IMR-90 (cell line): ENCODE results near the gene CAB39. TPM values are rescaled to one million over a fixed set of nuclear protein-coding genes. Genes with fewer than 3 reads are reported as not detected.

Experiments used
- ATAC-seq: fragments of 200-7000 bp; cut with Tn5 transposase; 2 replicates; pipeline ENCODE4 v1.9.1; 2020; ENCODE audit warnings: low read depth, mild to moderate bottlenecking, moderate library complexity
- BruUV-seq: library from RNA; stranded (reverse); fragments of 400-500 nt; replicated peaks from 2 replicates; lab custom pipeline; 2021; lab: Mats Ljungman, UMichigan
- CTCF ChIA-PET: fragments of 300-600 bp; formaldehyde crosslinking; extraction: SDS; loops from one replicate; lab custom pipeline; 2021; ENCODE audit warnings: antibody characterized with exemption; lab: Yijun Ruan, JAX
- POLR2A ChIA-PET: fragments of 300-600 bp; sonication (Branson Sonifier 250); formaldehyde crosslinking; loops from one replicate; lab custom pipeline; 2022; ENCODE audit warnings: antibody characterized with exemption; ENCODE audit not compliant: unreplicated experiment; lab: Charles Lee
- DNase-seq: peaks from one replicate; pipeline ENCODE4 v3.0.0; 2013
- H2AFZ ChIP-seq: replicated peaks from 2 replicates; pipeline ENCODE3; 2013; ENCODE audit warnings: low read length, mild to moderate bottlenecking; ENCODE audit not compliant: poor library complexity
- H2AK5ac ChIP-seq: 2 replicates; pipeline ENCODE4 v1.6.1; 2013; ENCODE audit warnings: low read depth, low read length, inconsistent platforms
- H2AK9ac ChIP-seq: replicated peaks from 2 replicates; pipeline ENCODE3; 2013; ENCODE audit warnings: mild to moderate bottlenecking, low read depth, low read length, moderate library complexity; ENCODE audit not compliant: poor library complexity
- H2BK120ac ChIP-seq: 2 replicates; pipeline ENCODE4 v1.6.1; 2013; ENCODE audit warnings: low read depth, low read length, inconsistent platforms
- H2BK15ac ChIP-seq: 3 replicates; pipeline ENCODE4 v1.6.1; 2013; ENCODE audit warnings: low read depth, low read length, inconsistent platforms
- H2BK20ac ChIP-seq: 2 replicates; pipeline ENCODE4 v1.6.1; 2013; ENCODE audit warnings: low read depth, mild to moderate bottlenecking, inconsistent platforms, low read length, moderate library complexity
- H2BK5ac ChIP-seq: 2 replicates; pipeline ENCODE4 v1.6.1; 2013; ENCODE audit warnings: mild to moderate bottlenecking, low read depth, low read length, inconsistent platforms; ENCODE audit not compliant: poor library complexity, severe bottlenecking
- H3K14ac ChIP-seq: replicated peaks from 2 replicates; pipeline ENCODE4 v1.6.1; 2013; ENCODE audit warnings: low read depth, low read length, inconsistent platforms
- H3K18ac ChIP-seq: 2 replicates; pipeline ENCODE4 v1.6.1; 2013; ENCODE audit warnings: low read depth, low read length, control low read depth
- H3K23ac ChIP-seq: 2 replicates; pipeline ENCODE4 v1.6.1; 2013; ENCODE audit warnings: low read depth, low read length, inconsistent platforms
- H3K27ac ChIP-seq: 2 replicates; pipeline ENCODE4 v1.5.1; 2013; ENCODE audit warnings: mild to moderate bottlenecking, control low read depth, low read length; ENCODE audit not compliant: insufficient read depth
- H3K27me3 ChIP-seq: 2 replicates; pipeline ENCODE4 v1.6.1; 2013; ENCODE audit warnings: low read length; ENCODE audit not compliant: control insufficient read depth, insufficient read depth
- H3K36me3 ChIP-seq: 2 replicates; pipeline ENCODE4 v1.6.1; 2013; ENCODE audit warnings: low read length, mixed read lengths; ENCODE audit not compliant: control insufficient read depth, insufficient read depth
- H3K4ac ChIP-seq: 2 replicates; pipeline ENCODE4 v1.6.1; 2013; ENCODE audit warnings: low read depth, low read length, inconsistent platforms
- H3K4me1 ChIP-seq: 2 replicates; pipeline ENCODE4 v1.6.1; 2013; ENCODE audit warnings: low read length, mixed read lengths; ENCODE audit not compliant: control insufficient read depth, insufficient read depth
- H3K4me2 ChIP-seq: 2 replicates; pipeline ENCODE4 v1.6.1; 2013; ENCODE audit warnings: low read depth, mild to moderate bottlenecking, control low read depth, low read length, moderate library complexity
- H3K4me3 ChIP-seq: 2 replicates; pipeline ENCODE4 v1.5.1; 2013; ENCODE audit warnings: low read depth, mild to moderate bottlenecking, control low read depth, low read length, moderate library complexity; ENCODE audit not compliant: insufficient read depth
- H3K56ac ChIP-seq: 2 replicates; pipeline ENCODE4 v1.6.1; 2013; ENCODE audit warnings: low read length, inconsistent platforms; ENCODE audit not compliant: insufficient read depth; ENCODE audit errors: extremely low read depth
- H3K79me1 ChIP-seq, 2 experiments: 2 replicates each; pipeline ENCODE4 v1.6.1; 2013; ENCODE audit warnings: low read length in 2 of 2, inconsistent platforms in 1 of 2, low read depth in 1 of 2
- H3K9ac ChIP-seq: 2 replicates; pipeline ENCODE4 v1.6.1; 2013; ENCODE audit warnings: low read depth, low read length, control low read depth
- H3K9me1 ChIP-seq: 2 replicates; pipeline ENCODE4 v1.6.1; 2013; ENCODE audit warnings: low read length, inconsistent platforms; ENCODE audit not compliant: insufficient read depth
- H3K9me3 ChIP-seq: 2 replicates; pipeline ENCODE4 v1.6.1; 2013; ENCODE audit warnings: low read length; ENCODE audit not compliant: control insufficient read depth, insufficient read depth
- H4K20me1 ChIP-seq: 2 replicates; pipeline ENCODE4 v1.6.1; 2013; ENCODE audit warnings: low read length, inconsistent platforms; ENCODE audit not compliant: insufficient read depth
- H4K5ac ChIP-seq: 2 replicates; pipeline ENCODE4 v1.6.1; 2013; ENCODE audit warnings: mild to moderate bottlenecking, low read depth, low read length, control low read depth
- H4K8ac ChIP-seq, 2 experiments: 2 replicates each; pipeline ENCODE4 v1.6.1; 2013; ENCODE audit warnings: low read depth in 2 of 2, low read length in 2 of 2, control low read depth in 1 of 2, inconsistent platforms in 1 of 2
- H4K91ac ChIP-seq: 2 replicates; pipeline ENCODE4 v1.6.1; 2013; ENCODE audit warnings: low read depth, low read length, inconsistent platforms; ENCODE audit not compliant: insufficient read depth
- BHLHE40 ChIP-seq: fragments of 150-350 bp; IDR thresholded peaks from 2 replicates; pipeline ENCODE4 v1.6.1; 2016; ENCODE audit warnings: mild to moderate bottlenecking, low read depth, low read length
- CEBPB ChIP-seq: IDR thresholded peaks from 2 replicates; pipeline ENCODE4 v1.6.1; 2012; ENCODE audit warnings: low read depth, low read length, improper control_type of control experiment
- CTCF ChIP-seq: conservative IDR thresholded peaks from 2 replicates; pipeline ENCODE4 v1.5.1; 2012; ENCODE audit warnings: mild to moderate bottlenecking, low read depth, low read length, improper control_type of control experiment
- ELK1 ChIP-seq: fragments of 150-350 bp; IDR thresholded peaks from 2 replicates; pipeline ENCODE4 v1.6.1; 2016; ENCODE audit warnings: low read depth, mild to moderate bottlenecking, low read length, moderate library complexity, borderline replicate concordance
- FOS ChIP-seq: fragments of 150-350 bp; IDR thresholded peaks from 2 replicates; pipeline ENCODE4 v1.6.1; 2016; ENCODE audit warnings: low read depth, low read length
- MAFK ChIP-seq: IDR thresholded peaks from 2 replicates; pipeline ENCODE4 v1.6.1; 2012; ENCODE audit warnings: low read depth, low read length, improper control_type of control experiment
- RAD21 ChIP-seq: IDR thresholded peaks from 2 replicates; pipeline ENCODE4 v1.6.1; 2012; ENCODE audit warnings: low read length, improper control_type of control experiment
- RCOR1 ChIP-seq: IDR thresholded peaks from 2 replicates; pipeline ENCODE4 v1.6.1; 2012; ENCODE audit warnings: mild to moderate bottlenecking, low read length, improper control_type of control experiment; ENCODE audit not compliant: insufficient replicate concordance
- WGBS, 2 experiments: methylation state at CpG; one replicate each; pipeline versions ENCODE4 v1.1.5 to v1.1.7; 2013; ENCODE audit warnings: missing lambda C conversion rate in 2 of 2; ENCODE audit not compliant: insufficient read length in 1 of 2; ENCODE audit errors: extremely low coverage in 2 of 2; 5-methylcytosine and 5-hydroxymethylcytosine counted together
- dilution Hi-C: fragments of 300-500 bp; cut with HindIII; formaldehyde crosslinking; loops from one replicate; pipeline ENCODE4 v1.14.3; 2018; ENCODE audit warnings: low sequenced_read_pairs; ENCODE audit not compliant: unreplicated experiment
- in situ Hi-C: fragments of 300-500 bp; cut with MboI; formaldehyde crosslinking; loops from 3 replicates; pipeline ENCODE4 v1.14.3; 2019; ENCODE audit warnings: low sequenced_read_pairs, inconsistent platforms, mixed read lengths
- intact Hi-C: fragments of 100-400 bp; cut with micrococcal nuclease; formaldehyde crosslinking; loops from 2 replicates; pipeline ENCODE4 v1.10.0; 2022
- polyA plus RNA-seq, 3 experiments: library from polyadenylated mRNA; depleted of rRNA; stranded (reverse); fragments of >200 nt; gene quantifications; 2 replicates each; pipeline ENCODE4 v1.2.3, GENCODE V29; 2012; ENCODE audit warnings: low replicate concordance in 1 of 3
- total RNA-seq: library from RNA; depleted of rRNA; stranded (reverse); fragments of >200 nt; gene quantifications from 2 replicates; pipeline ENCODE4 v1.2.3, GENCODE V29; 2012
- TF ChIP-seq, protein P1 (sequence below): fragments of 150-350 bp; IDR thresholded peaks from 2 replicates; pipeline ENCODE4 v1.6.1; 2017; ENCODE audit warnings: mild to moderate bottlenecking, antibody characterized with exemption, low read length, low read depth

Gene CAB39
- total and polyA plus RNA-seq, 2 of the 4 experiments (the other 2 are of a cell fraction) = 38.2 to 71.7 TPM

- H3K4me3 ChIP-seq = no peak overlapping the region
- H4K8ac ChIP-seq = peak overlapping the region; percentile 38 to 46; a peak in 1 of 4 replicates
- peak overlapping the region; percentile 83 for H4K91ac ChIP-seq
- H2AFZ ChIP-seq = no peak overlapping the region
- H3K9me1 ChIP-seq = peaks cover 5% of the 10 kb centered on the region
- no peak overlapping the region for H2BK15ac ChIP-seq
- H3K4ac ChIP-seq = peak overlapping the region; percentile 38
- H3K79me1 ChIP-seq = peaks cover 33 to 64% of the 10 kb centered on the region in 2 experiments
- H4K20me1 ChIP-seq = 0 out of 2 replicates have a peak, but pooled peaks cover 8% of the 10 kb centered on the region
- 100% methylated on average over 1 of the region's 6 CpGs; no CpG with 5 or more reads in 1 of the 2 experiments for WGBS, 2 experiments
- ATAC-seq (no peak), DNase-seq (no peak)
- ChIA-PET CTCF (interaction anchor here (0.6 kb wide), 1 partner anchor 228 kb away, joined by 7 read pairs; no protein-coding TSS in a partner anchor), POLR2A (interaction anchor here (0.9 kb wide), 1 partner anchor 9 kb away, joined by 5 read pairs; no protein-coding TSS in a partner anchor)
- no peak overlapping the region for H3K4me2 ChIP-seq
- peaks cover 19% of the 10 kb centered on the region for H3K36me3 ChIP-seq
- peak overlapping the region; percentile 57; the same call in 1 of the 2 replicates for H3K18ac ChIP-seq
- H3K14ac ChIP-seq = peak overlapping the region; percentile 48; the same call in 1 of the 2 replicates
- BruUV-seq = no TSS peak
- H3K4me1 ChIP-seq = peaks cover 8% of the 10 kb centered on the region
- peak overlapping the region; percentile 12; the same call in 1 of the 2 replicates for H4K5ac ChIP-seq
- in situ Hi-C loops = no loop called here
- H3K23ac ChIP-seq = no peak overlapping the region
- no peak overlapping the region for H2AK9ac ChIP-seq
- no peak for TF ChIP-seq ELK1
- no peak for TF ChIP-seq CTCF
- TF ChIP-seq FOS = no peak
- no peak for TF ChIP-seq MAFK
- TF ChIP-seq RCOR1 = no peak
- no peak for TF ChIP-seq CEBPB
- TF ChIP-seq, protein P1, sequence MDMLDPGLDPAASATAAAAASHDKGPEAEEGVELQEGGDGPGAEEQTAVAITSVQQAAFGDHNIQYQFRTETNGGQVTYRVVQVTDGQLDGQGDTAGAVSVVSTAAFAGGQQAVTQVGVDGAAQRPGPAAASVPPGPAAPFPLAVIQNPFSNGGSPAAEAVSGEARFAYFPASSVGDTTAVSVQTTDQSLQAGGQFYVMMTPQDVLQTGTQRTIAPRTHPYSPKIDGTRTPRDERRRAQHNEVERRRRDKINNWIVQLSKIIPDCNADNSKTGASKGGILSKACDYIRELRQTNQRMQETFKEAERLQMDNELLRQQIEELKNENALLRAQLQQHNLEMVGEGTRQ = no peak
- TF ChIP-seq BHLHE40 = no peak
- no peak for TF ChIP-seq RAD21
- H2BK5ac ChIP-seq = peak overlapping the region; percentile 80
- H3K27me3 ChIP-seq = no peaks in the 10 kb centered on the region
- dilution Hi-C loops = no loop called here
- peak overlapping the region; percentile 49; the same call in 1 of the 2 replicates for H2AK5ac ChIP-seq
- H3K9me3 ChIP-seq = peaks cover 13% of the 10 kb centered on the region
- intact Hi-C loops = no loop called here
- no peak overlapping the region for H3K9ac ChIP-seq
- H2BK120ac ChIP-seq = peak overlapping the region; percentile 6; the same call in 1 of the 2 replicates
- H3K56ac ChIP-seq = no peak overlapping the region
- H2BK20ac ChIP-seq = no peak overlapping the region
- peak overlapping the region; percentile 40; the same call in 1 of the 2 replicates for H3K27ac ChIP-seq
Measured at GRCh38 chr2:230785346-230785745, 72.7 kb downstream of the CAB39 start.
